WTC11 (cell line): ENCODE results near the gene ZNF112. TPM values are rescaled to one million over a fixed set of nuclear protein-coding genes. Genes with fewer than 3 reads are reported as not detected.
A peak's percentile ranks its signal among the peaks of the same experiment; 100 is the strongest.

ENCODE experiments used
- ATAC-seq: fragments of 200-7000 bp; cut with Tn5 transposase; 2 replicates; pipeline ENCODE4 v1.10.0; 2021; ENCODE audit warnings: mild to moderate bottlenecking, moderate library complexity
- CTCF ChIA-PET: fragments of 300-600 bp; sonication (Branson Sonifier 250); formaldehyde crosslinking; loops from one replicate; lab custom pipeline; 2021; ENCODE audit warnings: antibody characterized with exemption; lab: Charles Lee
- POLR2A ChIA-PET: fragments of 350-600 bp; sonication (Branson Sonifier 250); formaldehyde crosslinking; loops from one replicate; lab custom pipeline; 2021; ENCODE audit warnings: antibody characterized with exemption; lab: Charles Lee
- DNase-seq: peaks from one replicate; pipeline ENCODE4 v3.0.0; 2021; ENCODE audit warnings: low spot score
- H3K27ac Mint-ChIP-seq: 2 replicates; pipeline ENCODE4 v1.8.0; 2021; ENCODE audit warnings: mixed read lengths
- H3K27me3 Mint-ChIP-seq: 2 replicates; pipeline ENCODE4 v1.8.0; 2021; ENCODE audit warnings: low read depth, mild to moderate bottlenecking, moderate library complexity, mixed read lengths
- H3K36me3 Mint-ChIP-seq: 2 replicates; pipeline ENCODE4 v1.8.0; 2021; ENCODE audit warnings: mixed read lengths
- H3K4me1 Mint-ChIP-seq: 2 replicates; pipeline ENCODE4 v1.8.0; 2022; ENCODE audit warnings: mixed read lengths
- H3K4me3 Mint-ChIP-seq: 2 replicates; pipeline ENCODE4 v1.8.0; 2021; ENCODE audit warnings: mild to moderate bottlenecking, moderate library complexity, mixed read lengths
- H3K9me3 Mint-ChIP-seq: 2 replicates; pipeline ENCODE4 v1.8.0; 2021; ENCODE audit warnings: mixed read lengths
- CBFB ChIP-seq: sonication (generic); formaldehyde crosslinking; IDR thresholded peaks from 2 replicates; pipeline ENCODE4 v1.8.1; 2022; ENCODE audit warnings: mild to moderate bottlenecking, low read depth, missing genetic modification reagents
- E2F5 ChIP-seq: sonication (generic); formaldehyde crosslinking; IDR thresholded peaks from 2 replicates; pipeline ENCODE4 v1.8.1; 2022; ENCODE audit warnings: mild to moderate bottlenecking, moderate library complexity, missing genetic modification reagents
- ESRRA ChIP-seq: sonication (generic); formaldehyde crosslinking; IDR thresholded peaks from 2 replicates; pipeline ENCODE4 v1.8.1; 2022; ENCODE audit warnings: mild to moderate bottlenecking, missing genetic modification reagents, borderline replicate concordance
- FOXP4 ChIP-seq: sonication (generic); formaldehyde crosslinking; IDR thresholded peaks from 2 replicates; pipeline ENCODE4 v1.8.0; 2022; ENCODE audit warnings: mild to moderate bottlenecking, missing genetic modification reagents
- HMGA2 ChIP-seq: fragments of 250-450 bp; sonication (Bioruptor Pico); IDR thresholded peaks from 2 replicates; pipeline ENCODE4 v1.4.0; 2021; ENCODE audit warnings: mild to moderate bottlenecking, moderate library complexity
- HMGXB4 ChIP-seq: sonication (generic); formaldehyde crosslinking; IDR thresholded peaks from 2 replicates; pipeline ENCODE4 v1.8.1; 2023; ENCODE audit warnings: mild to moderate bottlenecking, moderate library complexity, missing genetic modification reagents
- IRF2 ChIP-seq: sonication (generic); formaldehyde crosslinking; IDR thresholded peaks from 2 replicates; pipeline ENCODE4 v1.8.0; 2022; ENCODE audit warnings: low read depth, missing genetic modification reagents, borderline replicate concordance
- JUN ChIP-seq: sonication (generic); formaldehyde crosslinking; IDR thresholded peaks from 2 replicates; pipeline ENCODE4 v1.8.0; 2023; ENCODE audit warnings: mild to moderate bottlenecking, missing genetic modification reagents
- MXD4 ChIP-seq: fragments of 250-450 bp; sonication (Bioruptor Pico); IDR thresholded peaks from 2 replicates; pipeline ENCODE4 v1.8.0; 2021; ENCODE audit warnings: mild to moderate bottlenecking, moderate library complexity, borderline replicate concordance
- NFATC4 ChIP-seq: fragments of 250-450 bp; sonication (Bioruptor Pico); IDR thresholded peaks from 2 replicates; pipeline ENCODE4 v1.9.0; 2021; ENCODE audit warnings: mild to moderate bottlenecking
- NR2C2 ChIP-seq: sonication (generic); formaldehyde crosslinking; IDR thresholded peaks from 2 replicates; pipeline ENCODE4 v1.8.0; 2022; ENCODE audit warnings: mild to moderate bottlenecking, missing genetic modification reagents
- NR3C1 ChIP-seq: sonication (generic); formaldehyde crosslinking; conservative IDR thresholded peaks from 2 replicates; pipeline ENCODE4 v1.8.1; 2023; ENCODE audit warnings: low read depth, mild to moderate bottlenecking, missing genetic modification reagents
- RELA ChIP-seq: sonication (generic); formaldehyde crosslinking; IDR thresholded peaks from 2 replicates; pipeline ENCODE4 v1.8.1; 2022; ENCODE audit warnings: missing genetic modification reagents, mild to moderate bottlenecking, borderline replicate concordance
- RORB ChIP-seq: fragments of 250-450 bp; sonication (Bioruptor Pico); IDR thresholded peaks from 2 replicates; pipeline ENCODE4 v1.9.0; 2021; ENCODE audit warnings: mild to moderate bottlenecking
- SOX15 ChIP-seq: fragments of 250-450 bp; sonication (Bioruptor Pico); IDR thresholded peaks from 2 replicates; pipeline ENCODE4 v1.9.0; 2021; ENCODE audit warnings: mild to moderate bottlenecking
- TCF7 ChIP-seq: sonication (generic); formaldehyde crosslinking; IDR thresholded peaks from 2 replicates; pipeline ENCODE4 v1.8.0; 2022; ENCODE audit warnings: mild to moderate bottlenecking, low read depth, missing genetic modification reagents, moderate library complexity
- ZBTB43 ChIP-seq: sonication (generic); formaldehyde crosslinking; IDR thresholded peaks from 2 replicates; pipeline ENCODE4 v1.8.1; 2023; ENCODE audit warnings: mild to moderate bottlenecking, missing genetic modification reagents
- ZNF121 ChIP-seq: sonication (generic); formaldehyde crosslinking; IDR thresholded peaks from 2 replicates; pipeline ENCODE4 v1.8.0; 2023; ENCODE audit warnings: missing genetic modification reagents
- ZNF317 ChIP-seq: sonication (generic); formaldehyde crosslinking; IDR thresholded peaks from 2 replicates; pipeline ENCODE4 v1.8.1; 2023; ENCODE audit warnings: low read depth, mild to moderate bottlenecking, moderate library complexity, missing genetic modification reagents, borderline replicate concordance
- ZNF671 ChIP-seq: fragments of 250-450 bp; sonication (Bioruptor Pico); IDR thresholded peaks from 2 replicates; pipeline ENCODE4 v1.8.0; 2021; ENCODE audit warnings: mild to moderate bottlenecking
- total RNA-seq: library from RNA; stranded (reverse); gene quantifications from 3 replicates; pipeline ENCODE4 v1.2.3, GENCODE V29; 2021
- TF ChIP-seq, protein P1 (sequence below): sonication (generic); formaldehyde crosslinking; IDR thresholded peaks from 2 replicates; pipeline ENCODE4 v1.8.1; 2023; ENCODE audit warnings: mild to moderate bottlenecking, missing genetic modification reagents, borderline replicate concordance
- TF ChIP-seq, protein P2 (sequence below): sonication (generic); formaldehyde crosslinking; IDR thresholded peaks from 2 replicates; pipeline ENCODE4 v1.8.1; 2022; ENCODE audit warnings: missing genetic modification reagents, borderline replicate concordance

Gene ZNF112
- total RNA-seq, 1 experiment from 2014 or later, result 2.0 TPM

- DNase-seq, result no peak
- TF ChIP-seq E2F5 (CRISPR knock-in tag) (no peak), NR3C1 (CRISPR knock-in tag) (no peak), ZNF317 (CRISPR knock-in tag) (no peak), ZNF671 (no peak), SOX15 (CRISPR knock-in tag) (no peak), HMGA2 (CRISPR knock-in tag) (no peak), TCF7 (CRISPR knock-in tag) (no peak), HMGXB4 (no peak)
- CTCF ChIA-PET, result no interaction called here
These were observed 52.4 kb downstream of the ZNF112 start for GRCh38 chr19:44303976-44304568.

GRCh38 chr19:44303320-44303719 is 53.2 kb downstream of the ZNF112 start:
- ATAC-seq, result no peak
- peaks cover 27% of the 10 kb centered on the region for H3K36me3 Mint-ChIP-seq

More at GRCh38 chr19:44303976-44304568, 52.4 kb downstream of the ZNF112 start:
- peaks cover 8% of the 10 kb centered on the region for H3K4me1 Mint-ChIP-seq
- no peak for ATAC-seq
- H3K36me3 Mint-ChIP-seq, result peaks cover 25% of the 10 kb centered on the region
- H3K27me3 Mint-ChIP-seq, result peaks cover 9% of the 10 kb centered on the region
- H3K4me3 Mint-ChIP-seq, result peak overlapping the region; percentile 94
- H3K9me3 Mint-ChIP-seq, result peaks cover 22% of the 10 kb centered on the region
- H3K27ac Mint-ChIP-seq, result peak overlapping the region; percentile 17
- POLR2A ChIA-PET, result interaction anchor here (1.5 kb wide), 1 partner anchor 44 kb away, joined by 3 read pairs; no protein-coding TSS in a partner anchor

More at GRCh38 chr19:44303320-44303719, 53.2 kb downstream of the ZNF112 start:
- no peak for DNase-seq
- Mint-ChIP-seq H3K9me3 (peaks cover 17% of the 10 kb centered on the region), H3K27ac (no peak overlapping the region), H3K4me3 (peak overlapping the region; percentile 94), H3K27me3 (peaks cover 5% of the 10 kb centered on the region), H3K4me1 (peaks cover 8% of the 10 kb centered on the region)
- POLR2A ChIA-PET, result no interaction called here
- CTCF ChIA-PET, result no interaction called here
- TF ChIP-seq SOX15 (CRISPR knock-in tag) (no peak), RELA (CRISPR knock-in tag) (no peak), ZNF121 (CRISPR knock-in tag) (no peak), JUN (CRISPR knock-in tag) (no peak), NFATC4 (CRISPR knock-in tag) (no peak), ZBTB43 (CRISPR knock-in tag) (no peak), FOXP4 (CRISPR knock-in tag) (no peak), CBFB (CRISPR knock-in tag) (no peak), MXD4 (no peak), RORB (no peak), IRF2 (CRISPR knock-in tag) (no peak), NR2C2 (CRISPR knock-in tag) (no peak), ZNF671 (no peak), ZNF317 (CRISPR knock-in tag) (no peak), NR3C1 (CRISPR knock-in tag) (no peak), ESRRA (CRISPR knock-in tag) (no peak)
- TF ChIP-seq, protein P1, sequence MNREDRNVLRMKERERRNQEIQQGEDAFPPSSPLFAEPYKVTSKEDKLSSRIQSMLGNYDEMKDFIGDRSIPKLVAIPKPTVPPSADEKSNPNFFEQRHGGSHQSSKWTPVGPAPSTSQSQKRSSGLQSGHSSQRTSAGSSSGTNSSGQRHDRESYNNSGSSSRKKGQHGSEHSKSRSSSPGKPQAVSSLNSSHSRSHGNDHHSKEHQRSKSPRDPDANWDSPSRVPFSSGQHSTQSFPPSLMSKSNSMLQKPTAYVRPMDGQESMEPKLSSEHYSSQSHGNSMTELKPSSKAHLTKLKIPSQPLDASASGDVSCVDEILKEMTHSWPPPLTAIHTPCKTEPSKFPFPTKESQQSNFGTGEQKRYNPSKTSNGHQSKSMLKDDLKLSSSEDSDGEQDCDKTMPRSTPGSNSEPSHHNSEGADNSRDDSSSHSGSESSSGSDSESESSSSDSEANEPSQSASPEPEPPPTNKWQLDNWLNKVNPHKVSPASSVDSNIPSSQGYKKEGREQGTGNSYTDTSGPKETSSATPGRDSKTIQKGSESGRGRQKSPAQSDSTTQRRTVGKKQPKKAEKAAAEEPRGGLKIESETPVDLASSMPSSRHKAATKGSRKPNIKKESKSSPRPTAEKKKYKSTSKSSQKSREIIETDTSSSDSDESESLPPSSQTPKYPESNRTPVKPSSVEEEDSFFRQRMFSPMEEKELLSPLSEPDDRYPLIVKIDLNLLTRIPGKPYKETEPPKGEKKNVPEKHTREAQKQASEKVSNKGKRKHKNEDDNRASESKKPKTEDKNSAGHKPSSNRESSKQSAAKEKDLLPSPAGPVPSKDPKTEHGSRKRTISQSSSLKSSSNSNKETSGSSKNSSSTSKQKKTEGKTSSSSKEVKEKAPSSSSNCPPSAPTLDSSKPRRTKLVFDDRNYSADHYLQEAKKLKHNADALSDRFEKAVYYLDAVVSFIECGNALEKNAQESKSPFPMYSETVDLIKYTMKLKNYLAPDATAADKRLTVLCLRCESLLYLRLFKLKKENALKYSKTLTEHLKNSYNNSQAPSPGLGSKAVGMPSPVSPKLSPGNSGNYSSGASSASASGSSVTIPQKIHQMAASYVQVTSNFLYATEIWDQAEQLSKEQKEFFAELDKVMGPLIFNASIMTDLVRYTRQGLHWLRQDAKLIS, result no peak
- TF ChIP-seq, protein P2, sequence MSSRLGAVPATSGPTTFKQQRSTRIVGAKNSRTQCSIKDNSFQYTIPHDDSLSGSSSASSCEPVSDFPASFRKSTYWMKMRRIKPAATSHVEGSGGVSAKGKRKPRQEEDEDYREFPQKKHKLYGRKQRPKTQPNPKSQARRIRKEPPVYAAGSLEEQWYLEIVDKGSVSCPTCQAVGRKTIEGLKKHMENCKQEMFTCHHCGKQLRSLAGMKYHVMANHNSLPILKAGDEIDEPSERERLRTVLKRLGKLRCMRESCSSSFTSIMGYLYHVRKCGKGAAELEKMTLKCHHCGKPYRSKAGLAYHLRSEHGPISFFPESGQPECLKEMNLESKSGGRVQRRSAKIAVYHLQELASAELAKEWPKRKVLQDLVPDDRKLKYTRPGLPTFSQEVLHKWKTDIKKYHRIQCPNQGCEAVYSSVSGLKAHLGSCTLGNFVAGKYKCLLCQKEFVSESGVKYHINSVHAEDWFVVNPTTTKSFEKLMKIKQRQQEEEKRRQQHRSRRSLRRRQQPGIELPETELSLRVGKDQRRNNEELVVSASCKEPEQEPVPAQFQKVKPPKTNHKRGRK, result no peak
